GM04504 (cell line): Measurements from ENCODE around the gene PRDM1.

Experiments
- DNase-seq: peaks from one replicate; pipeline ENCODE4 v3.0.0-alpha.2; 2012; ENCODE audit warnings: low read depth

The PRDM1 gene

DNA sequence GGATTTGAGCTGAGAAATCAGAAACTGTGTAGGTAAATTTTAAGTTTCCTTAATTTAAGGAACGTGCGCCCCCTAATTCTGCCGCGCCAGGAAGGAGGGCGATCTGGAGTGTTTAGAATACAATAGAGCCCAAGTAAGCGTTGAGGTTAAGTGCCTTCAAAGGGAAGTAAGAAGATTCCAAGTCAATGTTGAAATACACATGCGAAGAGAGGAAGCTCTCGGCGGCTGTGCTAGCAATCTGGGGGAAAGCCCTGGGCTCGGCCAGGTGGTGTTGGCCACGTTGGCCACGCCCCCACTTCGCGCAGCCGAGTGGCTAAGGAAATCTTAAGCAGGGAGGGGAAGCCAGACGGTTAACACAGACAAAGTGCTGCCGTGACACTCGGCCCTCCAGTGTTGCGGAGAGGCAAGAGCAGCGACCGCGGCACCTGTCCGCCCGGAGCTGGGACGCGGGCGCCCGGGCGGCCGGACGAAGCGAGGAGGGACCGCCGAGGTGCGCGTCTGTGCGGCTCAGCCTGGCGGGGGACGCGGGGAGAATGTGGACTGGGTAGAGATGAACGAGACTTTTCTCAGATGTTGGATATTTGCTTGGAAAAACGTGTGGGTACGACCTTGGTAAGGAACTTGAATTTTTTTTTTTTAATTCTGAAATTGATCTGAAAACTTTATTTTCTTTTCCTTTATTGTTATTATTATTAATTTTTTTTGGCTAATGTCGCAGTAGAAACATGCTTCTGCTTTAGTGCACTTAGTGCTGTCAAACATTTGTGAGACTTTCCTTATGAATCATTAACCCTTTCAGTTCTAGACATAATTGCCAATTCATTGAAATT lies at the start of gene PRDM1:
PRDM1 (plus strand) TSS at position 353 of the 830 bp plus-strand sequence; CDS start at position 571, 218 bp downstream.
- no peak for DNase-seq

DNA sequence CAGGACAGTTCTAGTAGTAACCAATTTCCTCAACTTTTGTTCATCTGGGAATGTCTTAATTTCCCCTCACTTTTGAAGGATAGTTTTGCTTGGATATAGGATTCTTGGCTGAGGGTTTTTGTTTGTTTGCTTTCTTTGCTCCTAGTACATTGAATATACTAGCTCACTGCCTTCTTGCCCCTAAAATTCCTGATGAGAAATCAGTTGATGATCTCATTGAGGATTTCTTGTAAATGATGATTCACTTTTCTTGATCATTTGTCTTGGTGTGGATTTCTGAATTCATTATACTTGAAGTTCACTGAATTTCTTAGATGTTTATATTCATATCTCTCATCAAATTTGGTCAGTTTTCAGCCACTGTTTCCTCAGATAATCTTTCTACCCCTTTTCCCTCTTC lies 49.1 kb upstream of the PRDM1 start:
- DNase-seq = no peak

DNA sequence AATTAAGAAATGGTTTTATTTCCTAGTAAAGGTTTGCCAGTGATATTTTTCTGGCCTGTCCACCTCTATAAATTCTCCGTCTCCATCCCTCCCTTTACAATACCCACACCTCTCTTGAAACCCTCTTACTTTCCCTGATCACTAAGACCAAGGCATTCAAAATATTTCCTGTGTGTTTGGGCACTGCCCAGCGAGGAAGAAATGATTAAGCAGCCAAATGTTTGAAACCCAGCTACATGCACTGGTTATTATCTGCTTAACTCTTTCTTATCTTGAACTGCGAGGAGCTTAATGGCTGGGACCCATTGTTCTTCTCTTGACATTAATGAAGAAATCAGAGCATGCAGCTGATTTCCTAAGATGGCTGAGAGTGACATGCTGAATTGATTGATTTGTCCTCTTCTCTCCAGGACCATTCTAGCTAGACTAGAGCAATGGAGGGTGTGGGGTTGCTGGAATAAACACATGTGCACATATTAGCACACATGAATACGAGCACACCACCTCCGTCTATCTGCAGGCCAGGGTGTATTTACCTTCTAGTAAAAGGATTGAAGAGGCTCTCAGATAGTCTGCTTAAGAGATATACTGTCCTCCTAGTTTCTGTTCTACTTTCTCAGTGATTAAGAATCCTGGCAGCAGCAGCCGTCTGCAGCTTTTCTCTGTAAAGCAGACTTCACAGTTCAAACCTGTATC lies 46.1 kb upstream of the PRDM1 start:
- DNase-seq = no peak

DNA sequence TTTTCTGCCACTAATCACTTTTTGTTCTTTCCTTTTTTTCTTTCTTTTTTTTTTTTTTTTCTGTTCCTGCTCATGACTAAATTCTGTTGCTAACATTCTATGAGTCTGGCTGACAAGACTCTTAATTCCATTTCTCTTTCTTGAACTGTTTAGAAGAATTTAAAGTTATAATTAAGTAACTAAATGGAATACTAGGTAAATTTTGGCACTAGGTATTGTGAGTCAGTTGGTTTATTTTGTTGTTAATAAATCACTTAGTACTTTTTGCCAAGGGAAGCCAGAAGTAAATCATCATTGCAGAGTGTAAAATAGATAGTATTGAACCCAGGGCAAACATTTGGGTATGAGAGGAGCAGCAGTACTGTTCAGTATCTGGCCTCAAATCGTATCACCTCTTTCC lies 42.0 kb upstream of the PRDM1 start:
- DNase-seq = no peak

DNA sequence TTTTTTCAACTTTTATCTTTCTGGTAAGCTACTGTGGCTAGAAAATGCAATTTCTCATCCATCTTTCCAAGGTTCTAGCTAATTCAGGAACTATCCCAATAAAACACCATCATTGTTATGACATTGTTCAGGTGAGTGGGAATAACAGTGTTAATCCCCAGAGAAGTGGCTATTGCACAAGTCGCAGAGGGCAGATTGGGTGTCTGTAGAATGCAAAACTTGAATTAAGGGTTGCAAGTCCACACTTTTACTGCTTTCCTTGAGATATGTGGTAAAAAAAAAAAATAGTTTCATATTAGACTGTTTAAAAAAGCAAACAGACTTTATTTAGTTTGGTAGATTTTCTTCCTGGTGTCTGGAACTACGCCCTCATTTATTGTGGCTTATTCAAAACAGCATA lies 41.1 kb upstream of the PRDM1 start:
- no peak for DNase-seq

DNA sequence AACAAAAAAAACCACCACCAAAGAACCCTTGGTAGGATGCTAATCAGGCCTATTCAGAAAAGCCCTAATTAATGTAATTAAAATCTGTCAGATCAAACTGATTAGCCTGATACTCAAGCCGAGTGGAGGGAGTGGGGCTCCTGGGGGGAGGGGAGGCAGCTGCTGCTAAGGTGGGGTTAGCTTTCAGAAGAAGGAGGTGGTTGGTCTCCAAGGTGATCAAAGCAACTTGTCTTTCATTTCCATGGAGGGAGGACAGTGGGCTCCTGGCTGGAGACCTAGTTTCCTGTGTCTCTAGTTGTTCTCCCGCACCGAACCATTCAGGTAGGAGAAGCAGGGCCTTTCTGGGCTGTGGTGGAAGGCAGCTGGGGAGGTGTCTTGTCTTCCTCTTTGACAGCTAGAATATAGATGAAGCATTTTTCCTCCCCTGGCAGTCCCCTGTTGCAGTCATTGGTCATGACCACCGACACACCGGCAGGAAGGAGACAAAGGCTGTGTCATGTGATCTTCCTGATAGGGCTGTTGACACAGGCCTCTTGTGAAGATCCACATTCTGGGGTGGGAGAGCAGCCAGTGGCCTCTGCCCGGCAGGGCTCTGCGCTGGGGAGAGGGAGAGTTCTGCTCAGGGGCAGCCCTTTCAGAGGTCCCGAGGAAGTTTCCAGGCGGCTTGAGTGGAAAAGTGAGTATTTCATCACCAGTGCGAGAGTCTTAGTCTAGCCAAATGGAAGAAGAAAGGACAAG lies 39.9 kb upstream of the PRDM1 start:
- no peak for DNase-seq

DNA sequence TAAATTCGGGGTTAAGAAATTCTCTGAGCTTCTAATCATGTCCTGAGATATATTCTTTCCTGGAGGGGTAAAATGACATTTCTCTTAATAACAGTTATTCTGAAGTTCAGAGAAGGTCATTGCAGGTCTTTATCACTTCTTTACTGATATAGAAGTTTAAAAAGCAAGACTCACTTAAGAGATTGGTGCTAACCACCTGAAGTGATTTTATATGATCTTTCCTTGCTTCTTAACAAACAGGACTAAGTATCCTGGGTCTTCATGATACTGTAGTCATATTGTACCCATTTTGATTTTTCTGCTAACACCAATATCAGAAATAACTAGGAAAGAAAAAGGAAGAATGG lies 39.3 kb upstream of the PRDM1 start:
- no peak for DNase-seq

DNA sequence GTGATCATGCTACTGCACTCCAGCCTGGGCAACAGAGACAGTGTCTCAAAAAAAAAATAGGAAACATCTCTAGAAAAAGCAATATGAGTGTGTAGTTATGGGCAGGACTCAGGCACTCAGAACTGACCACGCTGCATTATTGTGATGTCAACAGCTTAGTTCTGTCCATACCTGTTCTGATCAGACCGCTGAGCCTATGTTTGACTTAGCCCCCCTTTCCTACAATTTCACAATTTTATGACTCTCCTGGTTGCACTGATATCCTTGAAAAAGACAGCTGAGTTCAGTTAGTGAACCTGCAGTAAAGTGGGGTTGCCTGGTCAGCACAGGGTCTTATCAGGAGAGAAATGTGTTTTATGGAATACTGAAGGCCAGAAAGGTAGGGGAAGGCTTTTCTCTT lies 37.8 kb upstream of the PRDM1 start:
- no peak for DNase-seq

DNA sequence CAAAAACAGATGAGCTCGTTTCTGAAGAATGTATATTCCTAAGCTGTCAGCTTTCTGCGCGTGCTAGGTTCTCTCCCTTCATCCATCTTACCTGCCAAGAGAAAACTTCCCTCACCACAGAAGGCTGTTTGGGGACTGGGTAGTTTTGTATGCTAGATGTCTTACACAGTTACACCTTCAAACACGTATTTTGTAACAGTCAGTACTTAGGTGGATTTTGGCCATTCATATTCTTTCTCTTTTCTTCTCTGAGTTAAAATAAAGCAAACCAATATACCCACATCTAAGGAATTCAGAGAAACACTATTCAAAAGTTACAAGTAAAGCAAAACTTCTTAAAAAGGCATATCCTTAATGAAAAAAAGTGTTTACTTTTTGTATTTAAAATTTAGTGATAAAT lies 35.6 kb upstream of the PRDM1 start:
- no peak for DNase-seq

DNA sequence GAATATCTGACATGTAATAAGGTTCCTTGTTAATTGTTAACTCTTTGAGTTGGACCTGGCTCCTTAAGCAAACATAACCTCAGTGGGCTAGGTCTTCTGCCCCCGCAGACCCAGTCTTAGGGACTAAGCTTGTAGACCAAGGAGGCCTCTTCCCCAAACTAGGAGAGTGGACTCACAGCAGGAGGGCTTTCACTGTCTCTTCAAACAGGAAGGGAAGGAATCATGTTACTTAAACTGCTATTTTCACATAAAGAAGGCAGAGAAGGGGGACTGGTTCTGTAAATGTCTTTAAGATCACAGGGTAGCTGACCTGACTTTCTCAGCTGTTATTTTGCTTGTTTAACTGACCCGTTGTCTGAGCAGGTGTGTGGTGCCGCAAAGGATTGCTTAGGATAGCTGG lies 34.9 kb upstream of the PRDM1 start:
- DNase-seq = no peak

DNA sequence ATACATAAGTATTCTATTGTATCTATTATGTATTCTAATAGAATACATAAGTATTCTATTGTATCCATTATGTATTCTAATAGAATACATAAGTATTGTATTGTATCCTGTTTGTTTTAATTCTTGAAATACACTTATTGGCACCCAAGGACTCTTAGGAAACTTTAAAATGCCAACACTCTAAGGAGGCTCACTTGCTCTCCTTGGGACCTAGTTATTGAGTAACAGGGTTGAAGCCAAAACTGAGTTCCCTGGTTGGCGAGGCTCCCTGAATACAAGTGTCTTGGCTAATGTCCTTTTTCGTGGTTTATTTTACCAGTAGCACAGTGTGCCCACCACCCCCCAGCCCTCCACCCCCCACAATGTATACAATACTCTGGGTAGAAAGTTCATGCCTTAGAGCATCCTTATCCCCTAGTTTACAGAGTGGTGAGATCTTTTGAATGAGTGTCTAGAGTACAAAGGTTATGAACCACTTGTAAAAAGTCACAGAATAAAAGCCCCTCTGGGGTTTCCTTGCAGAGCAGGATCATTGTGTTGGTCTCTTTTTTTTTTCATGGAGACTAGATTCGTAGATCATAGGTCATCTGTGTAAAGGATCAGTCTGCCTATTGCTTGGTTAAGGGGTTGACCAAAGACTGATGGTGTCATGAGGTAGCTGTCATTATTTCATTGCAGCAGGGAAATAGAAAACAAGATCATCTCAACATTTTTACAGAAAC lies 32.5 kb upstream of the PRDM1 start:
- no peak for DNase-seq

DNA sequence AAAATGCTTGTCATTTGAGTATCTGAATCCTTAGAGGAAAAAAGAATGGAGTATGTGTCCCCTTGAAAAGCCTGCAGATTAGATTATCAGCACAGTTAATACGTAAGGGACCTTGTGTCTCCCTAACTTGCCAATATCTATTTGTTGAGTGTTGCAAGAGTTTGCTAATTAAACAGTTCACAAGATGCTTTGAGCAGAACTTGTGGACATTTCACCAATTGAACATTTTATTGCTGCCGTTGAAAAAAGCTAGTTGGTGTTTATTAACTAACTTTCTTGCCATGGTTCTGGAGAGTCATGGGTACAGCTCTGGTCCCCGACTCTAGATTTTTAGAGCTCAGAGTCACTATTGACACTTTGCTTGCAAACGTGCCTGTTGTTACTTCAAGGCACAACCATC lies 30.6 kb upstream of the PRDM1 start:
- no peak for DNase-seq

DNA sequence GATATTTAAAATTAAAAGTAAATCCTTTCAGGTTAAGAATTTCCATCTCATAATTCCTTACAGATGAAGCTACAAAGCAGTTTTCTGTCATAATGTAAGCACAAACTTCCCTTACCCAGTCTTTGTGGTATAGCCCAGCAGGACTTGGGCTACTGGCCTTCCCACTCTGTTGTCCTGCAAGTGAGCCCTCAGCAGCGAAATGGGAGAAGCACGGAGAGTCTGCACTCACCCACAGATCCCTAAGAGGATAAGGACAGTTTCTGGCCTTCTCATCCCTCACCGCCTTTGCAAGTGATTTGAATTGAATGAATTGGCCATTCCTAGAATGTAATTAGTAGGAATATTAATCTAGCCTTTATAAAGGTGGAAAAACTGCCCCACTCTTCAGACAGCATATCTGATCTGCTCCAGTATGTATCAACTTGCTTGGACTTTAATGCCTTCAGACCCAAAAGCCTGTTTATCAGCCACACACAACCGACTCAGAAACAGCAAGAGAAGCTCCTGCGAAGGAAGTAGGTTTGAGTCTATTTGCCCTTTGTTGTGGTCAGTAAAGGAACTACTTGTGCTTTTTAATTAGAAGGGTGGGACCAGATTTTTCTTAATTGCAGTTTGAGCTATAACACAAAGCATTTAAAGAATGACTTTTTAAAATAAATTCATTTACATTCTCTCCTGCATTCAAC lies 29.9 kb upstream of the PRDM1 start:
- no peak for DNase-seq

DNA sequence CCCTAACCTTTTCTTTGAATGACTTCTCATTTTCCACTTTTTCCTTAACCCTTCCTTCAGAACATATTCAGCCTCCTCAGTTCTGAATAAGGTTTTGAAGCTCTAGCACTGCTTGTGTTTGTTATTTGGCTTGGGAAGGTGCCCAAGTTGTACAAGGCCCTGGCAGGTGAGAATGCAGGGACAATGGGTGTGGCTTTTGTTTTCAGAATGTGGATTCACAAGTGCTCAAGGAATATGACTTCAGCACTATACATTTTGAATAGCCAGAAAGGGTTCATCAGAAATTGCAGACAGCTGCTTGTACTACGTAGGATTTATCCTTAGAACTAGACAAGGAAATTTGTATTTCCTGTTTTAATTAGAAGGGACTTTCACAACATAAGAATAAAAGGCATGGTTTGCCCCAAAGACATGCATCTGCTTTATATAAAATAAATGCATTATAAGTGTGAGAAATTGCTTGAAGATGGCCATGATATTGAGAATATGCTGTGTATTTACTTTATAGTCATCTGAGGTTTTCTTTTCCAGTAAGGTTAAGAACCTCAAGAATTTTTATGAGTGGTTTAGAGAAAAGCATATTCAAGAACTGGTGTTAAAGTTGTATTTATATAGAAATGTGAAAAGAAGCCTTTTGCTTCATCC lies 29.3 kb upstream of the PRDM1 start:
- no peak for DNase-seq

DNA sequence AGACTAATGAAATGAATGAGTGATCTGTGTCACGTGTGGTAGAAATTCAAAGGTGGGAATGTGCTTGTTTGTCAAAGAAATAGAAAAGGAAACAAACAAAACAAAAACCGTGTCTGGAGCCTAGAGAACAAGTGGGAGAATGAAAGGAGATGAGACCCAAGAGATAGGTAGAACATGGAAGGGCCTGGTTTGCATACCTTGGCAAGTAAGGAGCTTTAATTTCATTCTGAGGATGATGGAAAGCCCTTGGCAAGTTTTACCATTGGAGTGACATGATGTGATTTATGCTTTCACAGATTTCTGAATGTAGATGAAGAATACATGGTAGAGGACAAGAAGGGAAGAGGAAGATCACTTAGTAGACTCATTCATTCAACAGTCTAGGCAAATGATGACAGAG lies 26.8 kb upstream of the PRDM1 start:
- no peak for DNase-seq

DNA sequence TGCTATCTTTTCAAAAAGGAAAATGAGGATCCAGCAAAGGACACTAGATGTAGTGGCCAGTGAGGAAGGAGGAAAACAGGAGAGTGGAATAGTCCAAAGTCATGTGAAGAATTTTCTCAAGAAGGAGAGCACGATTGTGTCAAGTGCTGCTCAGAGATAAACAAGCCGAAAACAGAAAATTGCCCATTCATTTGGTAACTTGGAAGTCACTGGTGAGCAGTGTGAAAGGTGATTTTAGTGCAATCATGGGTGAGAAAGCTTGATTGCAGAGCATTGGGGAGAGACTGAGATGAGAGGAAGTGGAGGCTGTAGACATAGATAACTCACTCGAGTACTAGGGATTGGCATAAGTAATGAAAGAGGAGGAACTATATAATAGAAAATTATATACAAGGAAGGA lies 26.0 kb upstream of the PRDM1 start:
- DNase-seq = no peak

DNA sequence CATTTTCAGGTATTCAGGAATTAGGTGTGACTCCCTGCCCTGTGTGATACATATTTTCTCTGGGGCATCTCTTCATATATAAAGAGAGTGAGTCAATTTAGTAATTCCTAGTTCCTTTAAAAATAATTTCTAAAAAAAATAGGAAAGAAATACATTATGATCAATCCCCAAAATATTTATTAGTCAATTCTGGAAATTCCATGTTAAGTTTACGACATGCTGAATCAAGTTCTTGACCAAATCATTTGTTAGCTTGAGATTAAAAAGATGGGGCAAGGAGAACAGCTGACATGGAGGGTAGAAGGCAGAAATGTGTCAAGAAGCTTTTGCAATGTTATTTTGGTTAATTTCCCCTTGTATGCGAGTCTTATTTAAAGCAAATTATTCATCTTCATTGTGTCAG lies 22.7 kb upstream of the PRDM1 start:
- no peak for DNase-seq

DNA sequence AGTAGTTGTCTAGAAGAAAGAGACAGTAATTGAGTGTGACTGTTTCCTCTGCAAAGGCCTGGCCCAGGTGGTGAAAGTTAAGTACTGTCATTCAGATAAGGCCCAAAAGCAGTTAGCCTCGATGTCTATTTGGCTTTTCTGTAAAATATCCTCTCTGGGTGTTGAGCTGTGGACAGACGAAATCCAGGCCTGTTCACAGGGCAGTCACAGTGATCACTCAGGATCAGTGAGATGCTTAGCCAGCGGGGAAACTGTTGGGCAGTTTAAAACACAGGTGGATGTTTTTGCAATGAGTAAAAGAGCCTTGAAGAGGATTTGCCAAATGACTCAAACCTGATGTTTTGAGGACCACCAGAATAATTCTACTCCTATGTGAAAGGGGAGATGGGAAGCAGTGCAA lies 22.0 kb upstream of the PRDM1 start:
- DNase-seq = no peak

DNA sequence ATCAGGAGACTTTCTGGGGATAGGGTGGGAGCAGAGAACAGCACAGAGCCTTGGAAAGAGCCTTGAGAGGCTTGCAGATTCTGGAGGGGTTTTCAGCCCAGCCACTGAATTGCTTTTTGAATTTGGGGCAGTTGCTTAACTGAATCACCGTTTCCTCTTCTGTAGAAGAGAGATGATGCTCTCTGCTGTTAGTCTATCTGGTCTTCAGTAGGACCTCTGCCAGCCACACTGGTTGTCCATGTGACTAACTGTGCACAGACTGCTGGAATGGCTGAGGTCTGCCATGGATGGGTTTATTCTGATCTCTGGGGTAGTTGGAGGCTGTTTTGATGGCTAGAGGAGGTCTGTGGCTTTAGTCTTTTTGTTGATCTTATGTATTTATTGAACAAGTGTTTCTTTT lies 21.4 kb upstream of the PRDM1 start:
- no peak for DNase-seq

DNA sequence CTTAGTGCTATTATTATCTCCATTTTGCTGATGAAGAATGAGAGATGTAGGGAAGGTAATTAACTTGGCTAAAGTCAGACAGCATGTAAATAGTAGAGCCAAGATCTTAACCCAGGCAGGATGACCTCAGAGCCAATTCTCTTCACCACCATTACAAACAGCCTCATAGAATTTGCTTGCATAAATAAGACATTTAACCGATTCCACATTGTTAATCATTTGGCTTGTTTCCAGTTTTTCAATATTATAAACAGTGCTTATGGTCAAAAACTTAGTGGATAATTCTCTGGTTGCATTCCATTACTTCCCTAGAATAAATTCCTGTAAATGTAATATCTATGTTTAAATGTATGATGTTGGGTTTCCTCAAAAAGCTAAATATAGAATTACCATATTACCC lies 19.1 kb upstream of the PRDM1 start:
- no peak for DNase-seq

DNA sequence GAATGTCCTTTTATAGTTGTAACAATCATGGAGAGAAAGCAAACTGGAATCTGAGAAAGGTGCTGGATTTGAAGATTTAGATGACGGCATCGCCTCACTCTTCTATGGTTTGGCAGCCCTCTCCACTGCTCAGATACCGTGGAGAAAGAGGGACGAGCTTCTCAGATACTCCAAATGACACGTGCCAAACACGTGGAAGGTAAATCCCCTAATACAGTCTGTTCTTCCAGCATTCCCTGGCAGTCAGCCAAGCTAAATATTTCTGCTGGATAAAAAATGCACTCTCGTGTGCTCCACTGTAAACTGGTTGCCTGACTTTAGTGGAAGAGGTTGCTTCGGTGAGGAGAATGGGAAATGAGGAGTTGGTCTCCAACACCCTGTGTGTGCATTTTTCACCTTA lies 16.7 kb upstream of the PRDM1 start:
- no peak for DNase-seq
